Measurements from ENCODE around the gene MAP3K3. TPM values are rescaled to one million over a fixed set of nuclear protein-coding genes. Genes with fewer than 3 reads are reported as not detected.

The MAP3K3 gene
- total RNA-seq, 2 donors from 2014 or later = 38.2 to 94.7 TPM

DNA sequence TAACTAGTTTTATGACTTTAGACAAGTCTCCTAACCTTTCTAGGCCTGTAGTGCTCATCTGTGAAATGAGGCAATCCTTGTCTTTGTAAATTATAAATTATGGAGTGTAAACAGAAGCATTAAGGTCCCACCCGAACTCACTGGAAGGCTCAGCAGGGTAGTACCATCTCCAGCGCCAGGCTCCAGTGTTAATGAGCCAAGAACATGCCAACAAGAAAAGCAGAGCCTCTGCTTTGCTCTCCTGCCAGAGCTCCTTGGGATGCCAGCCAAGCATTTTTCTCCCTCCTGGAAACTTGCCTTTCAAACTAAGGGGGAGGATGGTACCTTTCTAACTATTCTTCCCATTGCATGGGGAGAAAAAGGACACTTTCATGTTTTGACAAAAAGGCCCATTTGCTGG, 62.8 kb downstream of the MAP3K3 start:
- Histone ChIP-seq H3K4me3 (no peak overlapping the region), H3K36me3 (peaks cover 64% of the 10 kb centered on the region), H3K27me3 (no peaks in the 10 kb centered on the region), H3K9me3 (no peaks in the 10 kb centered on the region), H3K27ac (no peak overlapping the region), H3K4me1 (peaks cover 0 to 18% of the 10 kb centered on the region in 2 donors)
- TF ChIP-seq, protein P1, sequence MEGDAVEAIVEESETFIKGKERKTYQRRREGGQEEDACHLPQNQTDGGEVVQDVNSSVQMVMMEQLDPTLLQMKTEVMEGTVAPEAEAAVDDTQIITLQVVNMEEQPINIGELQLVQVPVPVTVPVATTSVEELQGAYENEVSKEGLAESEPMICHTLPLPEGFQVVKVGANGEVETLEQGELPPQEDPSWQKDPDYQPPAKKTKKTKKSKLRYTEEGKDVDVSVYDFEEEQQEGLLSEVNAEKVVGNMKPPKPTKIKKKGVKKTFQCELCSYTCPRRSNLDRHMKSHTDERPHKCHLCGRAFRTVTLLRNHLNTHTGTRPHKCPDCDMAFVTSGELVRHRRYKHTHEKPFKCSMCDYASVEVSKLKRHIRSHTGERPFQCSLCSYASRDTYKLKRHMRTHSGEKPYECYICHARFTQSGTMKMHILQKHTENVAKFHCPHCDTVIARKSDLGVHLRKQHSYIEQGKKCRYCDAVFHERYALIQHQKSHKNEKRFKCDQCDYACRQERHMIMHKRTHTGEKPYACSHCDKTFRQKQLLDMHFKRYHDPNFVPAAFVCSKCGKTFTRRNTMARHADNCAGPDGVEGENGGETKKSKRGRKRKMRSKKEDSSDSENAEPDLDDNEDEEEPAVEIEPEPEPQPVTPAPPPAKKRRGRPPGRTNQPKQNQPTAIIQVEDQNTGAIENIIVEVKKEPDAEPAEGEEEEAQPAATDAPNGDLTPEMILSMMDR (IDR thresholded peaks at IDR 0.05) = no peak
- no peak for DNase-seq (ENCODE audit: low spot score)

GRCh38 chr17:63685578-63685977, 63.4 kb downstream of the MAP3K3 start:
- no peak for DNase-seq (ENCODE audit: low spot score)
- Histone ChIP-seq H3K27ac (no peak overlapping the region), H3K36me3 (peaks cover 69% of the 10 kb centered on the region), H3K4me1 (peaks cover 0 to 18% of the 10 kb centered on the region in 2 donors), H3K27me3 (no peaks in the 10 kb centered on the region), H3K9me3 (no peaks in the 10 kb centered on the region), H3K4me3 (no peak overlapping the region)
- TF ChIP-seq, protein P1 (IDR thresholded peaks at IDR 0.05) = no peak

- Histone ChIP-seq H3K4me1 (peaks cover 0 to 15% of the 10 kb centered on the region in 2 donors), H3K36me3 (peaks cover 76% of the 10 kb centered on the region), H3K27me3 (no peaks in the 10 kb centered on the region), H3K27ac (no peak overlapping the region), H3K4me3 (no peak overlapping the region), H3K9me3 (no peaks in the 10 kb centered on the region)
- TF ChIP-seq, protein P1 (IDR thresholded peaks at IDR 0.05) = no peak
- DNase-seq (ENCODE audit: low spot score) = no peak
These were observed 64.0 kb downstream of the MAP3K3 start for GRCh38 chr17:63686138-63686685.

DNA sequence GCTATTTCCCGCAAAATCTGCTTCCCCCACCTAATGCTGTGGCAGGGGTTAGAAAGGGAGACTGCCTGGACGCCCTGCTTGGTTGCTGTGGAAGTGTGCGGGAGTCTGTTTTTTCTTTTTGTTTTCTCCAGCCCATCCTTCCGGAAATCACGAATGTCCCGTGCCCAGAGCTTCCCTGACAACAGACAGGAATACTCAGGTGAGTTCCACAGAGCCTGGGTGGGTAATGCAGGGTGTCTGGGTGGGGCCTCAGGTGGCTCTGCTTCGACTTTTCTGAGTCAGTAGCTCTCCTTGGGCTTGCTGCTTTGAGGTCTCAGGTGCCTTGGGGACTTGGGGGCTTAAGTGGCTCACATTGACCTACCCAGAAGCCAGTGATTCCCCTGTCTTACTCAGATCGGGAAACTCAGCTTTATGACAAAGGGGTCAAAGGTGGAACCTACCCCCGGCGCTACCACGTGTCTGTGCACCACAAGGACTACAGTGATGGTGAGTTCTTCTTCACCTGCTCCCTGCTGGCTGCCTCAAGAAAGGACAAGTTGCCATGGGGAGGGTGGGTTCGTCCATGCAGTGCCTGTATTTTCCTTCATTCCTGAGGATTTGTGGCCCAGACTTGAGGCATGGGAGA, 66.3 kb downstream of the MAP3K3 start:
- Histone ChIP-seq H3K27ac (no peak overlapping the region), H3K4me3 (no peak overlapping the region), H3K36me3 (peaks cover 77% of the 10 kb centered on the region), H3K4me1 (peaks cover 0 to 9% of the 10 kb centered on the region in 2 donors), H3K27me3 (no peaks in the 10 kb centered on the region), H3K9me3 (no peaks in the 10 kb centered on the region)
- no peak for DNase-seq (ENCODE audit: low spot score)
- TF ChIP-seq, protein P1 (IDR thresholded peaks at IDR 0.05) = no peak

- H3K4me1 ChIP-seq = peaks cover 0 to 9% of the 10 kb centered on the region in 2 donors
- TF ChIP-seq, protein P1 (IDR thresholded peaks at IDR 0.05) = no peak
- H3K36me3 ChIP-seq = peaks cover 83% of the 10 kb centered on the region
- H3K27me3 ChIP-seq = no peaks in the 10 kb centered on the region
- DNase-seq (ENCODE audit: low spot score) = no peak
- H3K9me3 ChIP-seq = no peaks in the 10 kb centered on the region
- H3K4me3 ChIP-seq = no peak overlapping the region
- H3K27ac ChIP-seq = no peak overlapping the region
These were observed 67.3 kb downstream of the MAP3K3 start for GRCh38 chr17:63689479-63689878.

Data from right atrium auricular region (tissue), 2 donors.